ENCODE measurements around the gene GPAT3.
"Not testable (repeated sequence)": the region's sequence is repeated elsewhere in the genome, so short reads cannot be mapped to it uniquely, and the experiment has no call there.

Gene GPAT3

GRCh38 chr4:83535520-83536361, at the start of gene GPAT3:
TSS of gene GPAT3 (plus strand) at chr4:83536108. CDS start at chr4:83536623, 515 bp downstream.
- DNase-seq (ENCODE audit: low read depth in 2 of 3, low spot score in 2 of 3): peak; percentile 33 to 40 (median 37)

GRCh38 chr4:83486457-83487129, 49.3 kb upstream of the GPAT3 start:
- no peak for DNase-seq (ENCODE audit: low read depth in 2 of 3, low spot score in 2 of 3)

GRCh38 chr4:83489711-83490326, 46.1 kb upstream of the GPAT3 start:
- DNase-seq (ENCODE audit: low read depth in 2 of 3, low spot score in 2 of 3): no peak

GRCh38 chr4:83490876-83491450, 44.9 kb upstream of the GPAT3 start:
- no peak for DNase-seq (ENCODE audit: low read depth in 2 of 3, low spot score in 2 of 3)

GRCh38 chr4:83496085-83496917, 39.6 kb upstream of the GPAT3 start:
- DNase-seq (ENCODE audit: low read depth in 2 of 3, low spot score in 2 of 3): not testable (repeated sequence)

- no peak for DNase-seq (ENCODE audit: low read depth in 2 of 3, low spot score in 2 of 3)
These were observed 37.7 kb upstream of the GPAT3 start for GRCh38 chr4:83498187-83498586.

- DNase-seq (ENCODE audit: low read depth in 2 of 3, low spot score in 2 of 3): not testable (repeated sequence)
These were observed 34.2 kb upstream of the GPAT3 start for GRCh38 chr4:83501671-83502070.

- DNase-seq (ENCODE audit: low read depth in 2 of 3, low spot score in 2 of 3): no peak
These were observed 31.9 kb upstream of the GPAT3 start for GRCh38 chr4:83503974-83504373.

- no peak for DNase-seq (ENCODE audit: low read depth in 2 of 3, low spot score in 2 of 3)
These were observed 31.4 kb upstream of the GPAT3 start for GRCh38 chr4:83504503-83504902.

GRCh38 chr4:83504996-83505395, 30.9 kb upstream of the GPAT3 start:
- DNase-seq (ENCODE audit: low read depth in 2 of 3, low spot score in 2 of 3): no peak

- DNase-seq (ENCODE audit: low read depth in 2 of 3, low spot score in 2 of 3): peak; percentile 8 to 49 (median 13)
These were observed 26.7 kb upstream of the GPAT3 start for GRCh38 chr4:83509156-83509585.

GRCh38 chr4:83510442-83510841, 25.5 kb upstream of the GPAT3 start:
- DNase-seq (ENCODE audit: low read depth in 2 of 3, low spot score in 2 of 3): no peak

- DNase-seq (ENCODE audit: low read depth in 2 of 3, low spot score in 2 of 3): no peak
These were observed 19.7 kb upstream of the GPAT3 start for GRCh38 chr4:83516042-83516772.

GRCh38 chr4:83522239-83522638, 13.7 kb upstream of the GPAT3 start:
- no peak for DNase-seq (ENCODE audit: low read depth in 2 of 3, low spot score in 2 of 3)

GRCh38 chr4:83527671-83528070, 8.2 kb upstream of the GPAT3 start:
- no peak for DNase-seq (ENCODE audit: low read depth in 2 of 3, low spot score in 2 of 3)

- DNase-seq (ENCODE audit: low read depth in 2 of 3, low spot score in 2 of 3): peak in 1 of 3 experiments; percentile 5
These were observed 709 bp downstream of the GPAT3 start for GRCh38 chr4:83536362-83537272.

- DNase-seq (ENCODE audit: low read depth in 2 of 3, low spot score in 2 of 3): no peak
These were observed 6.3 kb downstream of the GPAT3 start for GRCh38 chr4:83542225-83542624.

GRCh38 chr4:83546786-83547185, 10.9 kb downstream of the GPAT3 start:
- no peak for DNase-seq (ENCODE audit: low read depth in 2 of 3, low spot score in 2 of 3)

All from activated CD8-positive, alpha-beta memory T cell treated with anti-CD3 and anti-CD28 coated beads for 48 hours (primary cell).